Neuronal stem cell (in vitro differentiated cells): ENCODE results near the gene CD200.
"Not testable (repeated sequence)": the region's sequence is repeated elsewhere in the genome, so short reads cannot be mapped to it uniquely, and the experiment has no call there.

Experiments used
- DNase-seq: peaks from one replicate; pipeline ENCODE4 v3.0.0-alpha.2; 2013; ENCODE audit warnings: low spot score
- H2AFZ ChIP-seq: one replicate; pipeline ENCODE4 v1.6.1; 2013; ENCODE audit warnings: mild to moderate bottlenecking, low read length, inconsistent platforms
- H2AK5ac ChIP-seq: 2 replicates; pipeline ENCODE4 v1.6.1; 2013; ENCODE audit warnings: low read depth, mild to moderate bottlenecking, inconsistent platforms, low read length, moderate library complexity, mixed read lengths
- H2BK120ac ChIP-seq: 2 replicates; pipeline ENCODE4 v1.6.1; 2013; ENCODE audit warnings: low read depth, mild to moderate bottlenecking, inconsistent platforms, low read length, moderate library complexity, mixed read lengths
- H2BK12ac ChIP-seq: one replicate; pipeline ENCODE4 v1.6.1; 2013; ENCODE audit warnings: low read length, inconsistent platforms
- H2BK15ac ChIP-seq: 2 replicates; pipeline ENCODE4 v1.6.1; 2013; ENCODE audit warnings: mild to moderate bottlenecking, low read length, inconsistent platforms, mixed read lengths
- H2BK5ac ChIP-seq: one replicate; pipeline ENCODE4 v1.6.1; 2013; ENCODE audit warnings: inconsistent platforms, mild to moderate bottlenecking, low read length, moderate library complexity
- H3K14ac ChIP-seq: one replicate; pipeline ENCODE4 v1.6.1; 2013; ENCODE audit warnings: low read length, inconsistent platforms
- H3K18ac ChIP-seq: 2 replicates; pipeline ENCODE4 v1.6.1; 2013; ENCODE audit warnings: low read length, inconsistent platforms
- H3K23ac ChIP-seq: 2 replicates; pipeline ENCODE4 v1.6.1; 2013; ENCODE audit warnings: low read depth, mild to moderate bottlenecking, mixed read lengths, low read length, inconsistent platforms; ENCODE audit not compliant: poor library complexity
- H3K27ac ChIP-seq: replicated peaks from 3 replicates; pipeline ENCODE4 v1.5.1; 2013; ENCODE audit warnings: low read length, inconsistent platforms
- H3K27me3 ChIP-seq, 3 experiments: 2 replicates each; pipeline ENCODE4 v1.6.1; 2013; ENCODE audit warnings: low read length in 3 of 3, mild to moderate bottlenecking in 2 of 3, inconsistent platforms in 1 of 3, low read depth in 1 of 3, mixed read lengths in 1 of 3, moderate library complexity in 1 of 3; ENCODE audit not compliant: control insufficient read depth in 3 of 3, insufficient read depth in 3 of 3
- H3K36me3 ChIP-seq, 2 donors: replicated peaks in 1 of 2; 2 replicates each; pipeline ENCODE4 v1.6.1; 2013; ENCODE audit warnings: low read length in 2 of 2; ENCODE audit not compliant: control insufficient read depth in 2 of 2, insufficient read depth in 2 of 2
- H3K4ac ChIP-seq: 2 replicates; pipeline ENCODE4 v1.6.1; 2013; ENCODE audit warnings: inconsistent platforms, mild to moderate bottlenecking, low read length, moderate library complexity
- H3K4me1 ChIP-seq, 2 donors: 1 replicate in 1 of 2; 2 replicates in 1 of 2; pipeline ENCODE4 v1.6.1; 2013; ENCODE audit warnings: low read length in 2 of 2, low read depth in 1 of 2; ENCODE audit not compliant: control insufficient read depth in 2 of 2, insufficient read depth in 1 of 2
- H3K4me2 ChIP-seq: one replicate; pipeline ENCODE4 v1.6.1; 2013; ENCODE audit warnings: mild to moderate bottlenecking, low read length, inconsistent platforms; ENCODE audit not compliant: insufficient read depth, poor library complexity, severe bottlenecking
- H3K4me3 ChIP-seq, 2 donors: 2 replicates each; pipeline ENCODE4 v1.5.1; 2013; ENCODE audit warnings: low read length in 2 of 2, mild to moderate bottlenecking in 2 of 2, inconsistent platforms in 1 of 2, moderate library complexity in 1 of 2
- H3K79me1 ChIP-seq: one replicate; pipeline ENCODE4 v1.6.1; 2013; ENCODE audit warnings: low read depth, mild to moderate bottlenecking, inconsistent platforms, low read length, moderate library complexity
- H3K9ac ChIP-seq: one replicate; pipeline ENCODE4 v1.6.1; 2013; ENCODE audit warnings: mild to moderate bottlenecking, low read depth, low read length, inconsistent platforms; ENCODE audit not compliant: poor library complexity
- H3K9me3 ChIP-seq, 2 donors: replicated peaks in 1 of 2; 2 replicates each; pipeline versions ENCODE3 to v1.6.1; 2013; ENCODE audit warnings: low read length in 2 of 2, mild to moderate bottlenecking in 2 of 2, inconsistent platforms in 1 of 2, low read depth in 1 of 2, mixed read lengths in 1 of 2, moderate library complexity in 1 of 2; ENCODE audit not compliant: control insufficient read depth in 2 of 2, insufficient read depth in 1 of 2
- H4K8ac ChIP-seq: one replicate; pipeline ENCODE4 v1.6.1; 2013; ENCODE audit warnings: low read depth, mild to moderate bottlenecking, inconsistent platforms, low read length, moderate library complexity
- H4K91ac ChIP-seq: one replicate; pipeline ENCODE4 v1.6.1; 2013; ENCODE audit warnings: low read length, low read depth, mild to moderate bottlenecking, inconsistent platforms; ENCODE audit not compliant: poor library complexity
- WGBS, 2 donors: extraction: QIAGEN DNeasy Blood & Tissue Kit; methylation state at CpG; one replicate each; pipeline ENCODE4 v1.1.7; 2013; ENCODE audit warnings: missing lambda C conversion rate in 2 of 2, mixed read lengths in 1 of 2; ENCODE audit not compliant: insufficient read length in 2 of 2, insufficient replicate concordance in 1 of 2; ENCODE audit errors: extremely low coverage in 2 of 2; 5-methylcytosine and 5-hydroxymethylcytosine counted together

Gene CD200

DNA sequence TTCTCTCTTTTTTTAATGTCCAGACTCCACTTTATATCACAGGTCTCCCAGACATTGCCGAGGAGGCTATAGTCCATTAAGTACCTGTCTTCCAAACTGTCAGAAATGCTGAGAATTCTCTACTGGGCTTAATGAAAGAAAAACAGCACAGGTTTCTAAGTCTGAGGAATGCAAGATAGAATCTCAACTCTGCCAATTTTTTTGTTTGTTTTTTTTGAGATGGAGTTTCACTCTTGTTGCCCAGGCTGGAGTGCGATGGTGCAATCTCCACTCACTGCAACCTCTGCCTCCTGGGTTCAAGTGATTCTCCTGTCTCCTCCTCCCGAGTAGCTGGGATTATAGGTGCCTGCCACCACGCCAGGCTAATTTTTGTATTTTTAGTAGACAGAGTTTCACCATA, 45.4 kb downstream of the CD200 start:
- H4K91ac ChIP-seq, H2AFZ ChIP-seq, H3K9me3 ChIP-seq, H3K18ac ChIP-seq, H3K4me1 ChIP-seq, H3K36me3 ChIP-seq, H3K4ac ChIP-seq, H3K4me3 ChIP-seq, H2AK5ac ChIP-seq, H3K9ac ChIP-seq, H3K14ac ChIP-seq, H3K4me2 ChIP-seq, H4K8ac ChIP-seq, DNase-seq, H3K27ac ChIP-seq, H2BK5ac ChIP-seq, H2BK12ac ChIP-seq, H3K27me3 ChIP-seq, H2BK15ac ChIP-seq, H3K79me1 ChIP-seq, H3K23ac ChIP-seq, H2BK120ac ChIP-seq: not testable (repeated sequence)
- no CpG with 5 or more reads among the region's 4 CpGs for WGBS, 2 donors

DNA sequence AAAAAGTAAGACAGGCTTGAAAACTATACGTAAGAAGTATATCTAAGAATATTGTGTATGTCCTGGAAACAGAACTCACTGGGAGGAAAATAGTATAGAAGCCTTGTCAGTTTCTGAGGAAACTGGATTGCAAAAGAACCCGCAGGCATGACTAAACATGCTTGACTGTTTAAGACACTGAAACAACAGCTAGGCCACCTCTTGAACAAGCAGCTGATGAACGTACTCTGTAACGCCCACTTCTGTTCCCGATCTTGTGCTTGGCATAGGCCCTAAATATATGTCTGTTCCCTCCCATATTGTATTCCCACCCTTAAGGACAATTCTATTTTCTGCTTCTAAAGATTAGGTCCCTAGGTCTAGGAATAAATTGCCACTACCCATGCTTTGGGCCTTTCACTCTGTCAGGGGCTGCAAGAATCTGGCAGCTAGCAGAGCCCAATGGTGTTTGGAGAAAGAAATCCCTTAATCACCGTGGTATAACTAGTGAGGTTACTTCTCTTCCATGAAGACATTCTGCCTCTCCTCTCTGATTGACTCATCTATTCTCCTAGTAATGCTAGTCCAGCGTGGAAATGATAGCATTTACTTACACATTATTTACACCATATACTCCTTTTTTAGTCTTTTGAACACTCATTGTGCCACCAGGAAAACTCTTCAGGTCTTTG, 46.2 kb downstream of the CD200 start:
- no peak for DNase-seq
- no peak overlapping the region for H3K27ac ChIP-seq
- WGBS, 2 donors, result no CpG with 5 or more reads among the region's 7 CpGs

DNA sequence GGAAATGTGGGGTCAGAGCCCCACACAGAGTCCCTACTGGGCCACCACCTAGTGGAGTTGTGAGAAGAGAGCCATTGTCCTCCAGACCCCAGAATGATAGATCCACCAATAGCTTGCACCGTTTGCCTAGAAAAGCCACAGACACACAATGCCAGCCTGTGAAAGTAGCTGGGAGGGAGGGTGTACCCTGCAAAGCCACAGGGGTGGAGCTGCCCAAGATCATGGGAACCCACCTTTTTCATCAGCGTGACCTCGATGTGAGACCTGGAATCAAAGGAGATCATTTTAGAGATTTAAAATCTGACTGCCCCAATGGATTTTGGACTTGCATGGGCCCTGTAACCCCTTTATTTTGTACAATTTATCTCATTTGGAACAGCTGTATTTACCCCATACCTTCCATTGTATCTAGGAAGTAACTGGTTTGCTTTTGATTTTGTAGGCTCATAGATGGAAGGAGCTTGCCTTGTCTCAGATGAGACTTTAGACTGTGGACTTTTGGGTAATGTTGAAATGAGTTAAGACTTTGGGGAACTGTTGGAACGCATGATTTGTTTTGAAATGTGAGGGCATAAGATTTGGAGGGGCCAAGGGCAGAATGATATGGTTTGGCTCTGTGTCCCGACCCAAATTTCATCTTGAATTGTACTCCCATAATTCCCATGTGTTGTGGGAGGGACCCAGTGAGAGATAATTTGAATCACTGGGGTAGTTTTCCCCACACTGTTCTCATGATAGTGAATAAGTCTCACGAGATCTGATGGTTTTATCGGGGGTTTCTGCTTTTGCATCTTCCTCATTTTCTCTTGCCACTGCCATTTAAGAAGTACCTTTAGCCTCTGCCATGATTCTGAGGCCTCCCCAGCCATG, 49.0 kb downstream of the CD200 start:
- H3K79me1 ChIP-seq, result peaks cover 2% of the 10 kb centered on the region
- no peak overlapping the region for H3K4me2 ChIP-seq
- no peak overlapping the region for H3K4ac ChIP-seq
- H3K18ac ChIP-seq, result no peak overlapping the region
- H2BK5ac ChIP-seq, result no peak overlapping the region
- H3K23ac ChIP-seq, result no peak overlapping the region
- no peak overlapping the region for H2BK15ac ChIP-seq
- H3K4me1 ChIP-seq, result no peaks in the 10 kb centered on the region
- H3K9me3 ChIP-seq, result no peaks in the 10 kb centered on the region
- H4K8ac ChIP-seq, result no peak overlapping the region
- H3K4me3 ChIP-seq, result no peak overlapping the region
- no peak overlapping the region for H4K91ac ChIP-seq
- no peak overlapping the region for H2AFZ ChIP-seq
- no peaks in the 10 kb centered on the region for H3K27me3 ChIP-seq
- H2AK5ac ChIP-seq, result no peak overlapping the region
- no peak overlapping the region for H2BK120ac ChIP-seq
- peak overlapping the region; percentile 48 for H2BK12ac ChIP-seq
- no peak overlapping the region for H3K27ac ChIP-seq
- no peak overlapping the region for H3K9ac ChIP-seq
- H3K36me3 ChIP-seq, result no peaks in the 10 kb centered on the region
- no peak for DNase-seq
- no peak overlapping the region for H3K14ac ChIP-seq
- WGBS, 2 donors, result no CpG with 5 or more reads among the region's 7 CpGs

More for the DNA sequence above, 46.2 kb downstream of the CD200 start:
- no peaks in the 10 kb centered on the region for H3K36me3 ChIP-seq
- no peak overlapping the region for H3K18ac ChIP-seq
- H2AFZ ChIP-seq, result peak overlapping the region; percentile 35
- H3K4ac ChIP-seq, result no peak overlapping the region
- H2AK5ac ChIP-seq, result no peak overlapping the region
- no peak overlapping the region for H4K91ac ChIP-seq
- no peak overlapping the region for H2BK5ac ChIP-seq
- no peak overlapping the region for H3K14ac ChIP-seq
- H3K23ac ChIP-seq, result no peak overlapping the region
- no peaks in the 10 kb centered on the region for H3K9me3 ChIP-seq
- no peak overlapping the region for H4K8ac ChIP-seq
- H3K4me2 ChIP-seq, result no peak overlapping the region
- no peaks in the 10 kb centered on the region for H3K27me3 ChIP-seq
- no peak overlapping the region for H2BK120ac ChIP-seq
- H3K79me1 ChIP-seq, result no peaks in the 10 kb centered on the region
- no peaks in the 10 kb centered on the region for H3K4me1 ChIP-seq
- H3K9ac ChIP-seq, result no peak overlapping the region
- H2BK15ac ChIP-seq, result no peak overlapping the region
- no peak overlapping the region for H3K4me3 ChIP-seq
- no peak overlapping the region for H2BK12ac ChIP-seq

DNA sequence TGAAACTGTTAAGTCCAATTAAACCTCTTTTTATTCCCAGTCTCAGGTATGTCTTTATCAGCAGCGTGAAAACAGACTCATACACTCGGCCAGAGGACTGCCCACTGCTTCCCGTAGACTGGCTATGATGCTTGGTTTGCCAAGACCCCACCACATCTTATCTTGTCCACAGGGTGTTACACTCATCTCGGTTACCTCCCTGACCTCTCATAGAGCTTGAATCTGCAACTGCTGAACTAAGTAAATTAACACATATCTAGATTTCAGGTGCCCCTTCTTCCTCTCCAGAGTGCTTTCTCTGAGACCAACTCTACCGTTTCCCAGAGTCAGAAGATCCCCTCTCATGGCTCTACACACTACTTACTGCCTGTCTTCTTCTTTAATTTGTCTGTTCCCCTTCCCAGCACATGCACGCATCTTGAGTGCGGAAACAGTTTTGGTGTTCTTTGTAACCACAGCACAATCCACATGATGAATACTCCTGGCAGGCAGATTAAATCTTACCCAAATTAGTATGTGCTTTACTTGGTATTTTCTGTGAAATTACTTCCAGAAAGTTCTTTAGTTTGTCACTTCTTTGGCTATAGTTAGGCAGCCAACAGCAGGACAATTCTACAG, 49.7 kb downstream of the CD200 start:
- Histone ChIP-seq H2AFZ (no peak overlapping the region), H2BK5ac (no peak overlapping the region), H3K36me3 (no peaks in the 10 kb centered on the region), H3K9ac (no peak overlapping the region), H3K14ac (no peak overlapping the region), H2BK12ac (no peak overlapping the region), H3K27me3 (no peaks in the 10 kb centered on the region), H4K91ac (no peak overlapping the region), H4K8ac (no peak overlapping the region), H3K4me1 (no peaks in the 10 kb centered on the region), H3K18ac (no peak overlapping the region), H2AK5ac (no peak overlapping the region), H3K79me1 (peaks cover 2% of the 10 kb centered on the region), H2BK120ac (no peak overlapping the region), H3K9me3 (no peaks in the 10 kb centered on the region), H3K4me3 (no peak overlapping the region), H3K4me2 (no peak overlapping the region), H2BK15ac (no peak overlapping the region), H3K23ac (no peak overlapping the region), H3K27ac (no peak overlapping the region), H3K4ac (no peak overlapping the region)
- no peak for DNase-seq
- no CpG with 5 or more reads among the region's 7 CpGs for WGBS, 2 donors
